Measurements from ENCODE around the gene CDC42EP2.
"Not testable (repeated sequence)": the region's sequence is repeated elsewhere in the genome, so short reads cannot be mapped to it uniquely, and the experiment has no call there.

Gene CDC42EP2

DNA sequence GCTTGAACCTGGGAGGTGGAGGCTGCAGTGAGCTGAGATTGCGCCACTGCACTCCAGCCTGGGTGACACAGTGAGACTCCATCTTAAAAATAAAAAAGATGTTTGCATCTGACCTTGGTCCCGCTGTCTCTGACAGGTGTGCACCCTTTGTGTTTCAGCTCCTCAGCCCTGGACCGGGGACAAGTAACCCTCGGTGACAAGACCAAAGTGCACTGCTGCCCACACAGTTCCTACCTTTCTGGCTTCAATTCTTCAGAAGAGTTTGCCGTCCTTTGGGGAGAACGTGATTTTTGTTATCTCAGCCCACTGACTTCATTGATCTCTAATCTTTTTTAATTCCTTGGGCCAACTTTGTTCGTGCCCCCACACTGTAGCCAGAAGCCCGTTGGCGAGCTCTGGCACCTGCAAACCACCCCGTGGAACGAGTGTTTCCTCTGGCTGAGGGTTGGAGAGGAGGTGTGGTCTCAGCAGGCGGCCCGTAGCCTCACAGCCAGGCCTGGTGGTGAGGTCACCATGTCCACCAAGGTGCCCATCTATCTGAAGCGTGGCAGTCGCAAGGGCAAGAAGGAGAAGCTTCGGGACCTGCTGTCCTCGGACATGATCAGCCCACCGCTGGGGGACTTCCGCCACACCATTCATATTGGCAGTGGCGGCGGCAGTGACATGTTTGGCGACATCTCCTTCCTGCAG, 5.9 kb downstream of the CDC42EP2 start:
- DNase-seq (ENCODE audit: low read depth) = no peak

DNA sequence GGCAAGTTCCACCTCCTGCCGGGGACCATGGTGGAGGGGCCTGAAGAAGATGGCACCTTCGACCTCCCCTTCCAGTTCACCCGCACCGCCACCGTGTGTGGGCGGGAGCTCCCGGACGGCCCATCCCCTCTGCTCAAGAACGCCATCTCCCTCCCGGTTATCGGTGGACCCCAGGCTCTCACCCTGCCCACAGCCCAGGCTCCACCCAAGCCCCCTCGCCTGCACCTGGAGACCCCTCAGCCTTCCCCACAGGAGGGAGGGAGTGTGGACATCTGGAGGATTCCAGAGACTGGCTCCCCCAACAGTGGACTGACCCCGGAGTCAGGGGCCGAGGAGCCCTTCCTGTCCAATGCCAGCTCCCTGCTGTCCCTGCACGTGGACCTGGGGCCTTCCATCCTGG, 6.4 kb downstream of the CDC42EP2 start:
- no peak for DNase-seq (ENCODE audit: low read depth)

DNA sequence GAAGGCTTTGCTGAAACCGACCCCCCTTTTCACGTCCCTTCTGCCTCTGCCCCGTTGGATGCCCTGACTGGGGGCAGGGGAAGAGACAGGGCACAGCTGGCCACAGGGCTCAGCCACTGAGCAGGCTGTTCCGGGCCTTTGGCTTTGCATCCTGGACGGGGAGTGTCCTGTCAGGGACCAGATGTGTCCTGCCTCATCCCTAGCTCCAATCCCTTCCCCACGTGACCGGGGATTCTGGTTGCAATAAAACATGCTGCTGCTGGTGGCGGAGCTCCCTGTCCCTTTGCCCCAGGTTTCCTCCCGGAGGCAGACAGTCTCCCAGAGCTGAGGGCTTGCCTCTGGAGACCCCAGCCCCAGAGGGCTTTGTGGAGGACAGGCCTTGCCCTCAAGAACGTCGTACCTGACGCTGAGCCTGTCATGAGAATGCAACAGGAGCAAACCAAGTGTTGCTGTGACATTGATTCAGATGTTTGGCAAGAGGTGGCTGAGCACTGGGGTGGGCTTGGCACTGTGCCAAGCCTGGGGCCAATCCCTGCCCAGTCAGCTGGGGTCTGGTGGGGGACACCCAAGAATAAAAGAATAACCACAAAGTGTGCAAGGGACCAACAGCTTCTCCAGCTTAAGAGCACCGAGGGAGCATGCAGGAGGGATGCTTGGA, 7.3 kb downstream of the CDC42EP2 start:
- DNase-seq (ENCODE audit: low read depth) = no peak

DNA sequence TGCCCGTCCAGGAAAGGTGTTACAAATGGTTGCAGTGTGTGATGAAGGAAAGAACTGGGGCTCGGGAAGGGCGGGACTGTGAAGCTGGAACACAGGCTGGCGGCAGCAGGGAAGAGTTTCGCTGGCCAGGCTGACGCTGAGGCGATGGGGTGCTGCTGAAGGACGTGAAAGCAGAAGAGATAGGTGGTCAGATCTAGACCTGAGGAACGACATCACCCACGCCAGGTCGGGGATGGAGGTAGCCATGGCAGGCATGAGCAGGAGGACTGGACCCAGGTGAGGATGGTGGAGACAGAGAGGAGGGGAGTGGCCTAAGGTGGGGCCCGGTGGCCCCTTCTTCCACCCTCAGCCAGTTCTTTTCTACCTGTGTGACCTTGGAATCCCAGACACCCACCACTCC, 9.1 kb downstream of the CDC42EP2 start:
- DNase-seq (ENCODE audit: low read depth) = no peak

DNA sequence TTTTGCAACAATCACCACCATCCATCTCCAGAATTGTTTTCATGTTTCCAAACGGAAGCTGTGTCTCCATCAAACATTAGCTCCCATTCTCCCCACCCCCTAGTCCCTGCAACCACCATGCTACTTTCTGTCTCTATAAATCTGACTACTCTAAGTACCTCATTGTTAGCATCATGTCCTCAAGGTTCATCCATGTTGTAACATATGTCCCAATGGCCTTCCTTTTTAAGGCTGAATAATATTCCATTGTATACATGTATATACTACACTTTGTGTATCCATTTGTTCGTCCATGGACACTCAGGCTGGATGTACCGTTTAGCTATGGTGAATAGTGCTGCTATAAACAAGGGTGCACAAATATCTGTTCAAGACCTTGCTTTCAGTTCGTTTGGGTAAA, 10.8 kb downstream of the CDC42EP2 start:
- no peak for DNase-seq (ENCODE audit: low read depth)

DNA sequence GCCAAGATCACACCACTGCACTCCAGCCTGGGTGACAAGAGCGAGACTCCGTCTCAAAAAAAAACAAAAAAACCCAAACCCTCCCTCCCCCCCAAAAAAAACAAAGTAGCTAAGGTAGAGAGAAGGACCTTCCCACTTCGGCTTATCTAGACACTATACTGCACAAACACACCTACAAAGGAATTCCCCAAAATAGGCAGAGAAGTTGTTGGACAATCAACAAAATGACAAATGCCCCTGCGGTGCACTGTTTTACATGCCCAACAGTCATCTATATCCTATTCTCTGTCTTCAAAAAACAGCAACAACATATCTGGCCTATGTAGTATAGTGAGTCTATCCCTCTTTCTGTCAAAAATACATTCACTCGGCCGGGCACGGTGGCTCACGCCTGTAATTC, 12.4 kb downstream of the CDC42EP2 start:
- no peak for DNase-seq (ENCODE audit: low read depth)

DNA sequence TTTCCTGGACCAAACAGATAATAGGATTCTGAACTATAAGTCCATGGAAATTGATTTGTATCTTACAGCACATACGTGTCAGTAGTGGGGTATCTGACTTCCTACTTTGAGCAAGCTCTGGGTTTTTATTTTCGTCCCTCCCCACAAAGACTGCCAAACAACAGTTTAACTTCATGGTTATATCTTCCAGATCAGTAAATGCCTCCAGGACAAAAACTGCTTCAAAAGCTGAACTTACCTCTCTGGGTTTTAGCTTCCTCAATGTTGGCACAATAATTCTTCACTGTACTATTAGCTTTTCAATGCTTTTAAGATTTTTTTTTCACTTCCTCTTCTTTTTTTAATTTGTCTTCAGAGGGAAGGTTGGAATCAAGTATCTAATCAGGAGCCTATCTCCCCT, 14.8 kb downstream of the CDC42EP2 start:
- DNase-seq (ENCODE audit: low read depth) = no peak

DNA sequence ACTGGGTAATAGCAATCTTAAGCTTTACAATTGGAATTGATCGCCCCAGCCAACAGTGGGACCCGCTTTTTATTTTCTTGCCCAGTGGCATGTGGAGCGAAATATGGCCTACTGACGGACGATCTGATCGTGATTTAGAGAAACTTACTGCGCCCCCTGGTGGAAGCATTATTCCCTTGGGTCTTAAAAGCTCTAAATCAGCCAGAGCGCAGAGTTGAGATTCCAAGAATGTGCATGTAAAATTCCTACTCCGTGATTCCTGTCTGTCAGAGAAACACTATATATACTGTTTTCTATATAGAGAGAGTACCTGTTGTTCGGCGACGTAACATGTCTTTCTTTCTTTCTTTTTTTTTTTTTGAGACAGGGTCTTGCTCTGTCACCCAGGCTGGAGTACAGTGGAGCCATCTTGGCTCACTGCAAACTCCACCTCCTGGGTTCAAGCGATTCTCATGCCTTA, 15.3 kb downstream of the CDC42EP2 start:
- DNase-seq (ENCODE audit: low read depth) = no peak

DNA sequence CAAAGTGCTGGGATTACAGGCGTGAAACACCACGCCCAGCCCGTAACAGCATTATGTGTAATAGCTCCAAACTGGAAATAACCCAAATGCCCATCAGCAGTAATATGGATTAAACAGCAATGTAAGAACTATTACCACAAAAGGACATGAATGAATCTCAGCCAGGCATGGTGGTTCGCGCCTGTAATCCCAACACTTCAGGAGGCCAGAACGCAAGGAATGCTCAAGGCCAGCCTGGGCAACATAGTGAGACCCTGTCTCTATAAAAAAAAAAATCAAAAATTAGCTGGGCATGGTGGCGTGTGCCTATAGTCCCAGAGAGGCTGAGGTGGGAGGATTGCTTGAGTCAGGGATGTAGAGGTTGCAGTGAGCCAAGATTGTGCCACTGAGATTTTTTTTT, 15.9 kb downstream of the CDC42EP2 start:
- DNase-seq (ENCODE audit: low read depth) = no peak

DNA sequence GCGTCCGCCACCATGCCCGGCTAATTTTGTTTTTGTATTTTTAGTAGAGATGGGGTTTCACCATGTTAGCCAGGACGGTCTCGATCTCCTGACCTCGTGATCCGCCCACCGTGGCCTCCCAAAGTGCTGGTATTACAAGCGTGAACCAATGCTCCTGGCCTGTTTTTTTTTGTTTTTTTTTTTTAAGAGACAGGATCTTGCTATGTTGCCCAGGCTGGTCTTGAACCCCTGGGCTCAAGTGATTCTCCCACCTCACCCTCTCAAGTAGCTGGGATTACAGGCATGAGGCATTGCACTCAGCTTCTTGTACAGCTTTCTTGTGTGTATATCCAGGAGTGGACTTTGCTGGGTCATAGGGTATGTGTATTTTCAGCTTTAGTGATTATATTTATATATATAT, 17.9 kb downstream of the CDC42EP2 start:
- DNase-seq (ENCODE audit: low read depth) = not testable (repeated sequence)

DNA sequence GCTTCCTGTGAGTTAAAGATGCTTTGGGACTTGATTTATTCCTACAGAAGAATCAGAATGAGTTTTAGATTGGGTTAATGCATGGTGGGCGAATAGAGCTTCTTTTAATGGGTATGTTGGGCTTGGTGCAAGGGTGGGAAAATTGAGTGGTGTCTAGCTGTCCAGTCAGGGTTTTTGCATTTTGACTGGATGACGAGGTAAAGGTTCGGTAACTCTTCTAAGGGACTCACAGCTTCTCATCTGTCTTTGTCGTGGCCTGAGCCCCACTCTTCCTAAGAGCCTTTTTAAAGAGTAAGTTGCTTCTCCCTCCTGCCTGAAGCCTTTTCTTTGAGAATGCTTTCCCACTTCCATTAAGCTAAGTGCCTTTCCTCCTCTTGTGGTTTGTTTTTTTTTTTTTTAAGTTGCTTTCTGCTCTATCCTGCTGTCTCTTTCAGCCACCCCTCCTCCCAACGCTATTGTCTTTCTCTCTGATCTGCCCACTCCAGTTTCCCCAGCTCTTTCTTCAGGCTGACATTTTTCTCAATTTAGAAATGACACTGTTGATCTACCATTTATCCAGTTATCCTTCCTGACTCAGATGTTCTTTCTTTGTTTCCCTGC, 20.1 kb downstream of the CDC42EP2 start:
- no peak for DNase-seq (ENCODE audit: low read depth)

DNA sequence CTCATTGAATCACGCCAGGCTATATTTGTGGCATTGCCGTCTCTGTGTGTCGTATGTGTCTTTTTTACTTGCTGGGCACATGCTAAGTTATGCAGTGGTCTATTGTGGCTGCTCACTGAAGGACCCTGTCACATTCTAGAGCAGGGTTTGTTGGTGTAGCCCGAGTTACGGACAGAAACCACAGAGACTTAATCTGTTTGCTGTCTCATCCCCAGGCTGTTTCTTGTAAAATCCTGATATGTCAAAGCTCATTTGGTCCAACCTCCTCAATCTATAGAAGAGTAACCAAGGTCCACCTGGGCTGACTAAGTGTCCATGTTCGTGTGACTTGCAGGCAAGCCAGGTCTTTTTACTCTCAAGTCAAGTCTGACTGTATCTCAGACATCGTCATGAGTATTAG, 24.0 kb downstream of the CDC42EP2 start:
- no peak for DNase-seq (ENCODE audit: low read depth)

DNA sequence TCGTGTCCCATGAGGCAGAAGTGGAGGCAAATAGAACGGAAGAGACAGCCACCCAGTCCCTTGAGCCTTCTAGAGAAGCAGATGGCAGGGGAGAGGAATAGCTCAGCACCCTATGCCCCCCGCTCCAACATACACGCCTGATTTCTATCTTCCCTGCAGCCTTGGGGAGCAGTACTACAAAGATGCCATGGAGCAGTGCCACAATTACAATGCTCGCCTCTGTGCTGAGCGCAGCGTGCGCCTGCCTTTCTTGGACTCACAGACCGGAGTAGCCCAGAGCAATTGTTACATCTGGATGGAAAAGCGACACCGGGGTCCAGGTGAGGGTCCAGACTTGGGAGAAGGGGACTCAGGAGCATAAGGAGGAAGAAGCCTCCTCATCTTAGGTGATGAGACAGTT, 25.6 kb downstream of the CDC42EP2 start:
- no peak for DNase-seq (ENCODE audit: low read depth)

DNA sequence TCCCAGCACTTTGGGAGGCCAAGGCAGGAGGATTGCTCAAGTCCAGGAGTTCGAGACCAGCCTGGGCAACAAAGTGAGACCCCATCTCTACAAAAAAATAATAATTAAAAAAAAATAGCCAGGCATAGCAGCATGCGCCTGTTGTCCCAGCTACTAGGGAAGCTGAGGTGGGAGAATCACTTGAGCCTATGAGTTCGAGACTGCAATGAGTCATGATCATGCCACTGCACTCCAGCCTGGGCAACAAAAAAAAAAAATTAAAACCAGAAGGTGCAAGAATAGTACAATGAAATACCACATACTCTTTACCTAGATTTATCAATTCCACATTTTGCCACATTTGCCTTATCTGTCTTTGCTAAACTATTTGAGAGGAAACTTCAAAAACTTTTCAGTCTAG, 27.2 kb downstream of the CDC42EP2 start:
- DNase-seq (ENCODE audit: low read depth) = no peak

DNA sequence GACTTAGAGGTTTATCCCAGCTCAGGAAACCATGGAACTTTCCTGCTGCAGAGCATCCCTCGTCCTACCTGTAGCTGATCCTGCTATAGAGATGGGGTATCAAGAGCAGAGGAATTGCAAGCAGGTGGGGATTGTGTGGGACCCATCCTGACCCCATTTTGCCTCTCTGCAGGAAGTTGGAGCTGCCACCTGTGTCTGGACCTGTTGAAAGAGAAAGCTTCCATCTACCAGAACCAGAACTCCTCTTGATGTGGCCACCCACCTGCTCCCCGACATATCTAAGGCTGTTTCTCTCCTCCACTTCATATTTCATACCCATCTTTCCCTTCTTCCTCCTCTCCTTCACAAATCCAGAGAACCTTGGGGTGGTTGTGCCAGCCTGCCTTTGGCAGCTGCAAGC, 36.8 kb downstream of the CDC42EP2 start:
- no peak for DNase-seq (ENCODE audit: low read depth)

DNA sequence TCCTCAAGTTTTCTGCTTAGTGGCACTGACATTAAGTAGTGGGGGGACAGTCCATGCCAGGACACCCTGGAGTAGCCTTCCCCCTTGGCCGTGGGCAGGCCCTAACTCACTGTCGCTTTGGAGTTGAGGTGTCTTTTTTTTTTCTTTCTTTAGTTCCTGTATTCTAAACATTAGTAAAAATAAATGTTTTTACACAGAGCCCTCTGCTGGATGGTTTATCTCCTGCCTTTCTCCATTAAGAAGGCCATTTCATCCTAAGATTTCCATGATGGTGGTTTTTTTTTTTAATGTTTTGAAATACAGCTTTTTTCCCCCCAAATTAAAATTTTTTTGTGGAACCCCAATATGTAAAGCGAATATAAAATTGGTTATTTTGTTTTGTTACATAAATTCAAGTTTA, 38.1 kb downstream of the CDC42EP2 start:
- no peak for DNase-seq (ENCODE audit: low read depth)

DNA sequence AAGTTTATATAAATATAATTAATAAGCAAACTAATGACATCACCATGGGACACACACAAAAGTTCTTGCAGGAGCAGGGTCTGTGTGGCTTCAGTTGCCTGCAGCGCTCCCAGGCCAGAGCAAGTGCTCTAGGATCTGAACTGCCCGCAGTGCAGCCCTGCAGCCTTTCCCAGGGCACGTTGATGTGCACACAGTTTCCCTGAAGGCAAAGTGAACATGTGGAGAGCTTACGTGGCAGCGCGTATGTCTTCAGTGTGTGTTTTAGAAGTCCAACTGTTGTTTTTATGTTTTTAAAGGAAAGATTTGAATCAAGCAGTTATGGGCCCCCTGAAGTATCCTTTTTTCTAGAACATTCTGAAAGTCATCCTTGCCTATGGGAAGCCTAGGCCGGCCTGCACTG, 38.7 kb downstream of the CDC42EP2 start:
- no peak for DNase-seq (ENCODE audit: low read depth)

DNA sequence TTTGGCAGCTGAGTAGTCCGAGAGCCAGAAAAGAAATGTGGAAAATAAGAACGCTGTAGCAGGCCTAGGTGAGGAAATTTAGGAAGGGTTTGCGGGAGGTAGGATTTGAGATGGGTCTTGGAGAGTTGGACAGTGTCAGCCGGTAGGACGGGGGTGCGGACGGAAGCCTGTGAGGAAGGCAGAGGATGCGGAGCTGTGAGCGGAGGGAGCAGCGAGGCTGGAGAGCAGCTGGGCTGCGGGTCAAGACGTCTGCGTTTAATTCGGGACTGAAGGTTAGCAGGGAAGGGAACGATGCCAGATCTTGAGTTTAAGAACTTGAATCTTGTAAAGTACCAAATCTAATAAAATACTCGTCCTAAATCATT, 39.2 kb downstream of the CDC42EP2 start:
- DNase-seq (ENCODE audit: low read depth) = no peak

DNA sequence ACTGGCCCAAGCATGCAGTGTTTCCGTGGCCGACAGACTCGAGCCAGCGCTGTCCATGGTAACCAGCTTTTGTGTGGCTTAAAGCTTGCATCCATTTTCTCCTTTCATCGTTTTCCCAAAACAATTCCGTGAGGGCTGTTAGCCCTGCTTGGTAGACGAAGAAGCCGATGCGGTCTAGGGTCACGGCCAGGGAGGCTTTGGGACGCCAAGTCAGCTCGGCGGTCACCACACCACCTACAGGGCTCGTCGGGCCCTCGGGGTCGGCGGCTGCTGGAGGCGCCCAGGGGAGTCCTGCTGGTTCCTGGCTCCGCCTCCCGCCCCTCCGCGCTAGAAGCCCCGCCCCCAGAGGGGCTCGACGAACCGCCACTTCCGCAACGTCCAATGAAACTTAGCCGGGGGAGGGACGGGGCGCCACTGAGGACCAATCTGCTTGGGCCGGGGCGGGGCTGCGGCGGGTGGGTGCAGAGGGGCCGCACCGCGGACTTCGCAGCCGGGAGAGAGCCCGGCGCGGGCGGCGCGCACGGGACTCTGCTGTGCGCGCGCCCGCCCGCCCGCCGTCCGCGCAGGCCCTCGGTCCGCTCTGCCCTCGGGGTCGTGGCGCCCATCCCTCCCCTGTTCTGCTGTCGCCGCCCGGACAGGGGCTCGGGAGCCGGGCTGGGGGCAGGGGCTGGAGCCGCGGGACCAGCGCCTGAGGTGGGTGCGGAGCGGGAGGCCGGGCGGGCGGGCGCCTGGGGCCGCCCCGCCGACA, 39.8 kb downstream of the CDC42EP2 start, which contains the start of gene TIGD3:
TIGD3 (plus strand) TSS at position 487 of the 748 bp plus-strand sequence. CDS start 1,058 bp downstream, outside the sequence.
- peak; percentile 76 for DNase-seq (ENCODE audit: low read depth)

DNA sequence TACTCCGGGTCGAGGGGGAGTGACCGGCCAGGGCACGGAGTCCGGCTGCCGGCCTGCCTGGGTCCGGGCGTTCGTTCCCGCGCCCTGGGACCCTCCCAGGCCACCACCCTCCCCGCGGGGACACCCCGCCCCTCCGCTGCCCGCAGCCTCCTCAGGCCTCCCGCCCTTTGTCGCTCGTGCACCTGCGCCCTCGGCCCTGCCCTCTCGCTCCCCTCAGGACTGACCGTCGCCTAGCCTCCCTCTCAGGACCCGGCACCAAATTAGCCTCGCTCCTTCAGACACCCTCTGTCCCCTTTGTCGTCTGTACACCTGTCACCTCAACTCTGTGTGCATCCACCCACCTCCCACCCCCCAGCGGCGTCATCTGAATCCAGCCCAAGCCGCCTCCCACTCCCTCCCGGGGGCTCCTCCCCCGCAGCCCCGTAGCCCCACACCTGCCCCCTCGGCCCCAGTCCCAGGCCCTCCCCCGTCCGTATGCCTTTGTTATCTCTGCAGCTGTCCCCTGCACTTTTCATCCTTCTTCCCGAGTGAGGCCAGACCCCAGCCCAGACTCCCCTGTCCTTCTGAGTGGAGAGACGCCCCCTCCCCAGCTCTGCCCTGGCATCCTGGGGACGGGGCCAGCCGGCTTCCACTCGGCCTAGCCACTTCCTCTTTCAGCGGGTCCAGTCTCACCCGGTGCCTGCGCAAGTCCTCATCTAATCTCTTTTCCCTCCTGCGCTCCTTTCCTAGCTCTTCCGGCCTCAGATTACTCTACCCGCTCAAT, 40.5 kb downstream of the CDC42EP2 start:
- DNase-seq (ENCODE audit: low read depth) = no peak

DNA sequence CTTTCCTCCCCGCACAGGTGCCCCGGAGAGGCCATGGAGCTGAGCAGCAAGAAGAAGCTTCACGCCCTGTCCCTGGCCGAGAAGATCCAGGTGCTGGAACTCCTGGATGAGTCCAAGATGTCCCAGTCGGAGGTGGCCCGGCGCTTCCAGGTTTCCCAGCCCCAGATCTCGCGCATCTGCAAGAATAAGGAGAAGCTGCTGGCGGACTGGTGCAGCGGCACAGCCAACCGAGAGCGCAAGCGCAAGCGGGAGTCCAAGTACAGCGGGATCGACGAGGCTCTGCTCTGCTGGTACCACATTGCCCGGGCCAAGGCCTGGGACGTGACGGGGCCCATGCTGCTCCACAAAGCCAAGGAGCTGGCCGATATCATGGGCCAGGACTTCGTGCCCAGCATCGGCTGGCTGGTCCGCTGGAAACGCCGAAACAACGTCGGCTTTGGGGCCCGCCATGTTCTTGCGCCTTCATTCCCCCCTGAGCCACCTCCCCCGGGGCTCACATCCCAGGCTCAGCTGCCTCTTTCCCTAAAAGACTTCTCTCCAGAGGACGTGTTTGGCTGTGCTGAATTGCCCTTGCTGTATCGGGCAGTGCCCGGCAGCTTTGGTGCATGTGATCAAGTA, 41.2 kb downstream of the CDC42EP2 start:
- DNase-seq (ENCODE audit: low read depth) = no peak
